Keratinocyte (primary cell): Measurements from ENCODE around the gene TRIP6.

Source experiments
- EZH2 ChIP-seq: IDR thresholded peaks from one replicate; pipeline ENCODE4 v1.6.1; 2012; ENCODE audit warnings: inconsistent platforms, mild to moderate bottlenecking, low read length, moderate library complexity
- TF ChIP-seq, protein P1 (sequence below), 3 experiments: IDR thresholded peaks in 1 of 3; conservative IDR thresholded peaks in 1 of 3; optimal IDR thresholded peaks in 1 of 3; 2 replicates in 2 of 3; 3 replicates in 1 of 3; pipeline versions ENCODE3 to v1.5.1; 2011; ENCODE audit warnings: low read length in 3 of 3, mild to moderate bottlenecking in 3 of 3, moderate library complexity in 2 of 3, control low read depth in 1 of 3, inconsistent platforms in 1 of 3; ENCODE audit not compliant: insufficient read depth in 2 of 3; ENCODE audit errors: extremely low read depth in 1 of 3

DNA sequence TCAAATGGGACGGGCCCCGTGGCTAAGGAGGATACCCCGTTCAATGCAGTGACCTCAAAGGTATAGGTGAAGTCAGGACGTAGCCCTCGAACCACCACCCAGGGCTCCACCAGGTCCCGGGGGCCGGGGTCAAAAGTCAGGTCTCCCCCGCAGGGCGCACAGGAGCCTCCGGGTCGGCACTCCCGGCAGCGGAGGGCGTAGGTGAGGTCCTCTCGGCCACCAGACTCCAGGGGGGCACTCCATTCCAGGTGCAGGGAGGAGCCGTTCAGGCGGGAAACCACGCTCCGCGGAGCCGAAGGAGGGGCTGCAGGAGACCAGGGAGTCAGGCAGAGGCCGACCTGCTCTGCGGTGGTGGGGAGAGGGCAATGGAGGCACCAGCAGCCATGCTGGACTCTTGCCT lies 47.6 kb upstream of the TRIP6 start:
- TF ChIP-seq, protein P1, sequence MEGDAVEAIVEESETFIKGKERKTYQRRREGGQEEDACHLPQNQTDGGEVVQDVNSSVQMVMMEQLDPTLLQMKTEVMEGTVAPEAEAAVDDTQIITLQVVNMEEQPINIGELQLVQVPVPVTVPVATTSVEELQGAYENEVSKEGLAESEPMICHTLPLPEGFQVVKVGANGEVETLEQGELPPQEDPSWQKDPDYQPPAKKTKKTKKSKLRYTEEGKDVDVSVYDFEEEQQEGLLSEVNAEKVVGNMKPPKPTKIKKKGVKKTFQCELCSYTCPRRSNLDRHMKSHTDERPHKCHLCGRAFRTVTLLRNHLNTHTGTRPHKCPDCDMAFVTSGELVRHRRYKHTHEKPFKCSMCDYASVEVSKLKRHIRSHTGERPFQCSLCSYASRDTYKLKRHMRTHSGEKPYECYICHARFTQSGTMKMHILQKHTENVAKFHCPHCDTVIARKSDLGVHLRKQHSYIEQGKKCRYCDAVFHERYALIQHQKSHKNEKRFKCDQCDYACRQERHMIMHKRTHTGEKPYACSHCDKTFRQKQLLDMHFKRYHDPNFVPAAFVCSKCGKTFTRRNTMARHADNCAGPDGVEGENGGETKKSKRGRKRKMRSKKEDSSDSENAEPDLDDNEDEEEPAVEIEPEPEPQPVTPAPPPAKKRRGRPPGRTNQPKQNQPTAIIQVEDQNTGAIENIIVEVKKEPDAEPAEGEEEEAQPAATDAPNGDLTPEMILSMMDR (optimal IDR thresholded peaks at IDR 0.05 in 1 of 3, IDR thresholded peaks at IDR 0.05 in 1 of 3, conservative IDR thresholded peaks at IDR 0.05 in 1 of 3; ENCODE audit: extremely low read depth in 1 of 3, insufficient read depth in 2 of 3, low read length in 3 of 3) = no peak
- no peak for TF ChIP-seq EZH2
